Dermis microvascular lymphatic vessel endothelial cell (primary cell): ENCODE results near the gene GSTM2. TPM values are rescaled to one million over a fixed set of nuclear protein-coding genes. Genes with fewer than 3 reads are reported as not detected.
A peak's percentile ranks its signal among the peaks of the same experiment; 100 is the strongest.
"Not testable (repeated sequence)": the region's sequence is repeated elsewhere in the genome, so short reads cannot be mapped to it uniquely, and the experiment has no call there.

ENCODE experiments used
- DNase-seq, 2 donors: peaks; one replicate each; pipeline versions ENCODE4 v3.0.0 to v3.0.0-alpha.2; 2010; ENCODE audit warnings: low read depth in 2 of 2
- total RNA-seq: library from RNA; depleted of rRNA; stranded (reverse); fragments of >200 nt; gene quantifications from 2 replicates; pipeline ENCODE4 v1.2.1, GENCODE V29; 2014

GSTM2 gene
- total RNA-seq, 1 donor from 2014 or later = 1.3 TPM

GRCh38 chr1:109673861-109674260 lies 6.0 kb downstream of the GSTM2 start:
- DNase-seq = not testable (repeated sequence)

- not testable (repeated sequence) for DNase-seq
Measured at GRCh38 chr1:109676683-109677381, 9.0 kb downstream of the GSTM2 start.

DNA sequence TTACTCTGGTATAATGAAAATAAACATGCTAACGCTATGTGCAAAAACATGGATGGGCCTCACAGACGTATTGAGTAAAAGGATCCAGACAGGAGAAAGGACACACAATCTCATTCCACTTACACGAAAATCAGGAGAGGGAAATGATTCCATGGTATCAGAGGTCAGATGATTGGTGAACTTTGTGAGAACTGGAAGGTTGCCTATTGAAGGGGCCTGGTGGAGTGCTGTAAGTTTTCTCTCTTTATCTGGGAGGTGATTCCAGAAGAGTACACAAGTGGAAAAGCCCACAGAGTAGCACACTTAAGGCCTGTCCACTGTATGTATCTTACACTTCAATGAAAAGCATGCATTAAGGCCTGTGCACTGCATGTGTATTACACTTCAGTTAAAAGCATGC lies 9.6 kb downstream of the GSTM2 start:
- DNase-seq = no peak

DNA sequence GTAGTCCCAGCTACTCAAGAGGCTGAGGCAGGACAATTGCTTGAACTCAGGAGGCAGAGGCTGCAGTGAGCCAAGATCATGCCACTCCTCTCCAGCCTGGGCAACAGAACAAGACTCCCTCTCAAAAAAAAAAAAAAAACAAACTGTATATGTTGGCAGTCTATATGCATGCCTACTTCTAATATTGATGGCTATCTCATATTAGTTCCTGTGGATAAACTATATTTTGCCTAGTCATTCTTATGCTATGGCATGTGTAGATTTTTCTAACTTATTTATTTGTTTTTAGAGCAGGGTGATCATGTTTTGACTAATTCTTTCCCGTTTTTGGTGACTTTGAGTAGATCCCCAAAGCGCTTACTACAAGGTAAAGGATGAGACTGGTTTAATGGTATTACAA lies 10.8 kb downstream of the GSTM2 start:
- not testable (repeated sequence) for DNase-seq

DNA sequence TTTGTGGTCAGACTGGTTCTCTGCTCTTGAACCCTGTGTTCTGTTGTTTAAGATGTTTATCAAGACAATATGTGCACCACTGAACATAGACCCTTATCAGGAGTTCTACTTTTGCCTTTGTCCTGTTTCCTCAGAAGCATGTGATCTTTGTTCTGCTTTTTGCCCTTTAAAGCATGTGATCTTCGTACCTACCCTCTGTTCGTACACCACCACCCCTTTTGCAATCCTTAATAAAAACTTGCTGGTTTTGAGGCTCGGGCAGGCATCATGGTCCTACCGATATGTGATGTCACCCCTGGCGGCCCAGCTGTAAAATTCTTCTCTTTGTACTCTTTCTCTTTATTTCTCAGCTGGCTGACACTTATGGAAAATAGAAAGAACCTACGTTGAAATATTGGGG lies 16.9 kb downstream of the GSTM2 start:
- not testable (repeated sequence) for DNase-seq

- DNase-seq = not testable (repeated sequence)
Measured at GRCh38 chr1:109685399-109685798, 17.5 kb downstream of the GSTM2 start.

- not testable (repeated sequence) for DNase-seq
Measured at GRCh38 chr1:109685890-109686289, 18.0 kb downstream of the GSTM2 start.

GRCh38 chr1:109687109-109687508 lies 19.3 kb downstream of the GSTM2 start:
- not testable (repeated sequence) for DNase-seq

GRCh38 chr1:109687641-109688499 lies 20.0 kb downstream of the GSTM2 start, which contains the start of gene GSTM1:
GSTM1 (plus strand) TSS chr1:109687817; CDS start chr1:109687874, 57 bp downstream.
- peak in 1 of 2 donors; percentile 11 for DNase-seq

DNA sequence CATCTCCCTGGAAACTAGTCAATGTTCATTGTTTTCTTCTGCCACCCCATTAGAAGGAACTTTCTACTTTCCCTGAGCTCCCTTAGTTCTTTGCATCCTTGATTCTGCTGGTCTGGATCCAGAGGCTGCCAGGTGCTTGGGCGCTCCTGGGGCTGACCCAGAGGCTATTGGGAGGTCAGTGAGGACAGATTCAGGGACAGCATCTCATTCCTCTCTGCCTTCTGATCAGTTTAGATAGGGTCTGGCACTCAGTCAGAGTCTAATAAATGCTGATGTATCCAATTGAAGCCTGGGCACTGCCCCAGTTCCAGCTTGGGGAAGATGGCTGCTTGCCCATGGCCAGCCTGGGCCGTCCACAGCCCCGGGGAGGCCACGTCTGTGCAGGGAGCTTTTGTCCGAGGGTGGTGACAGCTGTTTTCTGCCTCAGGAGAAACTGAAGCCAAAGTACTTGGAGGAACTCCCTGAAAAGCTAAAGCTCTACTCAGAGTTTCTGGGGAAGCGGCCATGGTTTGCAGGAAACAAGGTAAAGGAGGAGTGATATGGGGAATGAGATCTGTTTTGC lies 22.1 kb downstream of the GSTM2 start:
- DNase-seq = no peak

DNA sequence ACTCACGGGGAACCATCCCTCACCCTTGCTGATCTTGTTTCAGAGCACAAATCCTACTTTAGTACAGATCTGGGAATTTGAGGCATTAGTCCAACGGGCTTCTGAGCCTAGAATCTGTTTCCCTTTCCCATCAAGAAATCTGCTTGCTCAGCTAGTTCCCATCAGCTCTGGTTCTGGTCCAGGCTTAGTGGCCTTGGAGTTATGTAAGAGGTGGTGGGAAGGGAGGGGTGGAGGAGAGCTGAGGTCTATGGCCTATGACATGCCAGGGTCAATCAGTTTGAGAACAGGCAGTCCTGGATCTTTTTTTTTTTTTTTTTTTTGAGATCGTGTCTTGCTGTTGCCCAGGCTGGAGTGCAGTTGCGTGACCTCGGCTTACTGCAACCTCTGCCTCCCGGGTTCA lies 23.9 kb downstream of the GSTM2 start:
- no peak for DNase-seq

DNA sequence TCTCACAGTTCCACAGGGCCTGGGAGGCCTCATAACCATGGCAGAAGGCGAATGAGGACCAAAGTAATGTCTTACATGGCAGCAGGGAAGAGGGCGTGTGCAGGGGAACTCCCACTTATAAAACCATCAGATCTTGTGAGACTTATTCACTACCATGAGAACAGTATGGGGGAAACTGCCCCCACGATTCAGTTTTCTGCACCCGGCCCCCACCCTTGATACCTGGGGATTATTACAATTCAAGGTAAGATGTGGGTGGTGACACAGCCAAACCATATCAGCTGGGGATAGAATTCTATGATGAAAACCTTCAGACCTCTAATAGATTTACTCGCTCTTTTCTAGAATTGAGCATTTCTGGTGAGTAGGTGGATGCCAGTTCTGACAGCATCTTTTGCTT lies 26.5 kb downstream of the GSTM2 start:
- not testable (repeated sequence) for DNase-seq

DNA sequence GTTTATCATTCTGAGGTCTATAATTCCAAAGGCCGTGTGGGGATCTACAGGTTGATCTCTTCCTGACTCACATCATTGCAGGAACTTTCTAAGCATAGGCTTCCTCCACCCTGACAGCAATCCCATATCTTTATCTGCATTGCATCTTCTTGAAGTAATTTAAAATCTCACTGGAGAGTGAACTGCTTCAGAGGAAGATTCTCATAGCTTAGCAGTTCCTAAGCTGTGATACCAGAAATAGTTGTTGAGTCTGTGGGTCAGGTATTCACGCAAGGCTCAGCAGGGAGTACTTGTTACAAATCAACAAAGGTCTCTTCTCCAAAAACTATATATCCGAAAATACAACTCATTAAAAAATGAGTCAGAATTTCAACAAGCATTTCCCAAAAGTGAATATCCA lies 27.3 kb downstream of the GSTM2 start:
- DNase-seq = not testable (repeated sequence)

DNA sequence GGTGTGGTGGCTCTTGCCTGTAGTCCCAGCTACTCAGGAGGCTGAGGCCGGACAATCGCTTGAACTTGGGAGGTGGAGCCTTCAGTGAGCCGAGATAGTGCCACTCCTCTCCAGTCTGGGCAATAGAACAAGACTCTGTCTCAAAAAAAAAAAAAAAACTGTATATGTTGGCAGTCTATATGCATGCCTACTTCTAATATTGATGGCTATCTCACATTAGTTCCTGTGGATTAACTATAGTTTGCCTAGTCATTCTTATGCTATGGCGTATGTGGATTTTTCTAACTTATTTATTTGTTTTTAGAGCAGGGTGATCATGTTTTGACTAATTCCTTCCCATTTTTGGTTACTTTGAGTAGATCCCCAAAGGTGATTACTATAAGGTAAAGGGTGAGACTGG lies 29.2 kb downstream of the GSTM2 start:
- no peak for DNase-seq

DNA sequence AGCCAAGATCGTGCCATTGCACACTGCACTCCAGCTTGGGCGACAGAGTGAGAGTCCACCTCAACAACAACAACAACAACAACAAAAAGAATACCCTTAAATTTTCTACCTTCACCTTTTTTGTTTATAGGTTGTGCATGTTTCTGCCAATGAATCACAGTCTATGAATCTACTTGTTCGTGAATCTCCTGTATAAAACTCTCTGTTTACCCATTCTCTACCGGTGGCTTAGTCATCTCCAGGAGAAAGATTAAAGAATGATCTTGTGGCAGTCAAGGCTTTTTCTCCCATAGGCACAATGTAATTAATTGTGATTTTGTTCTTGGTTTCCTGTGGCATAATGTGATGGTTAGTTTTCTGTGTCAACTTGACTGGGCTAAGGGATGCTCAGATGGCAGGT lies 30.0 kb downstream of the GSTM2 start:
- DNase-seq = not testable (repeated sequence)

DNA sequence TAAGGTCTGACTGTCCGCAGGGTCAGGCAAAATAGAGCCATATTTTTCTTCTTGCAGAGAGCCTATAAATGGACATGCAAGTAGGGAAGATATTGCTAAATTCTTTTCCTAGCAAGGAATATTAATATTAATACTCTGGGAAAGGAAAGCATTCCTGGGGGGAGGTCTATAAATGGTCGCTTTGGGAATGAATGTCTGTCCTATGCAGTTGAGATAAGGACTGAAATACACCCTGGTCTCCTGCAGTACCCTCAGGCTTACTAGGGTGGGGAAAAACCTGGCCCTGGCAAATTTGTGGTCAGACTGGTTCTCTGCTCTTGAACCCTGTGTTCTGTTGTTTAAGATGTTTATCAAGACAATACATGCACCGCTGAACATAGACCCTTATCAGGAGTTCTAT lies 35.1 kb downstream of the GSTM2 start:
- not testable (repeated sequence) for DNase-seq

- peak in 1 of 2 donors; percentile 1 for DNase-seq
Measured at GRCh38 chr1:109704173-109704572, 36.3 kb downstream of the GSTM2 start.

- no peak for DNase-seq
Measured at GRCh38 chr1:109705411-109705810, 37.6 kb downstream of the GSTM2 start.

GRCh38 chr1:109708949-109709348 lies 41.1 kb downstream of the GSTM2 start:
- not testable (repeated sequence) for DNase-seq

- DNase-seq = not testable (repeated sequence)
Measured at GRCh38 chr1:109709822-109710221, 42.0 kb downstream of the GSTM2 start.

DNA sequence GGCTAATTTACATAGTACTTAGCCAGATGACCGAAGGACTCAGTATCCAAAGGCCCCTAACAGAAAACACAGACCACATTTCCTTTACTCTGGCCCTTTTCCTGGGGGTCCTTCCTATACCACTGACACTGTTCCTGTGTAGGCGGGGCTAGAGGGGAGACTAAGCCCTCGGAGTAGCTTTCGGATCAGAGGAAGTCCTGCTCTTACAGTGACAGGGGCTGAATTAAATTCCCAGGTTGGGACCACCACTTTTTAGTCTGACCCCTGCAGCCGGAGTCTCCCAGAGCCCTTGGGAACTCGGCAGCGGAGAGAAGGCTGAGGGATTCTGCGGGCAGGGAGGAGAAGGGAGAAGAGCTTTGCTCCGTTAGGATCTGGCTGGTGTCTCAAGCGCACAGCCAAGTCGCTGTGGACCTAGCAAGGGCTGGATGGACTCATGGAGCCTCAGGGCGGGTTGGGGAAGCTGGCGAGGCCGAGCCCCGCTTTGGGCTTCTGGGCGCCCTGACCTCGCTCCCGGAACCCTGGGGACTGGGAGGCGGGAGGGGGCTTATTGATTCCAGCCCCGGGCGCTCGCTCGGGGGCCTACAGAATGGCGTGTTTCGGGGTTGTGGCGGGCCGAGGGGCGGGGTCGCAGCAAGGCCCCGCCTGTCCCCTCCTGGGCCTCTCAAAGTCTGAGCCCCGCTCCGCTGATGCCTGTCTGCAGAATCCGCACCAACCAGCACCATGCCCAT lies 43.9 kb downstream of the GSTM2 start, which contains the start of gene GSTM5:
Gene GSTM5, plus strand, starts transcription at position 659 of the 728 bp plus-strand sequence. Its CDS starts 62 bp downstream, at position 721.
- not testable (repeated sequence) for DNase-seq
